ENCODE measurements around the gene IL13.
"Not testable (repeated sequence)": the region's sequence is repeated elsewhere in the genome, so short reads cannot be mapped to it uniquely, and the experiment has no call there.

Gene IL13

DNA sequence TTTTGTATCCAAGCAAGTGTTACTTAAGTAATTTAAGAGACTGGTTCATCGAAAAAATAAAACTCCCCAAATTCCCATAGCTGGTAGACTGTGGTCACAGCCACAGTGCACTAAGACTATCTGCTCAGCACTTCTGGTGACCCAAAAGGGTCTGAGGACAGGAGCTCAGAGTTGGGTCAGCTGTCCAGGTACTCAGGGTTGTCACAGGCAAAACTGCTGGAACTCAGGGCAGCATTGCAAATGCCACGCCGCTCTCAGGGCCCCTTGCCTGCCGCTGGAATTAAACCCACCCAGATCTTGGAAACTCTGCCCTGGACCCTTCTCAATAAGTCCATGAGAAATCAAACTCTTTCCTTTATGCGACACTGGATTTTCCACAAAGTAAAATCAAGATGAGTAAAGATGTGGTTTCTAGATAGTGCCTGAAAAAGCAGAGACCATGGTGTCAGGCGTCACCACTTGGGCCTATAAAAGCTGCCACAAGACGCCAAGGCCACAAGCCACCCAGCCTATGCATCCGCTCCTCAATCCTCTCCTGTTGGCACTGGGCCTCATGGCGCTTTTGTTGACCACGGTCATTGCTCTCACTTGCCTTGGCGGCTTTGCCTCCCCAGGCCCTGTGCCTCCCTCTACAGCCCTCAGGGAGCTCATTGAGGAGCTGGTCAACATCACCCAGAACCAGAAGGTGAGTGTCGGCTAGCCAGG is at the start of gene IL13:
Gene IL13, plus strand, starts transcription at position 498 of the 705 bp plus-strand sequence. Its CDS starts 14 bp downstream, at position 512.
- no peak for DNase-seq (ENCODE audit: low spot score)

DNA sequence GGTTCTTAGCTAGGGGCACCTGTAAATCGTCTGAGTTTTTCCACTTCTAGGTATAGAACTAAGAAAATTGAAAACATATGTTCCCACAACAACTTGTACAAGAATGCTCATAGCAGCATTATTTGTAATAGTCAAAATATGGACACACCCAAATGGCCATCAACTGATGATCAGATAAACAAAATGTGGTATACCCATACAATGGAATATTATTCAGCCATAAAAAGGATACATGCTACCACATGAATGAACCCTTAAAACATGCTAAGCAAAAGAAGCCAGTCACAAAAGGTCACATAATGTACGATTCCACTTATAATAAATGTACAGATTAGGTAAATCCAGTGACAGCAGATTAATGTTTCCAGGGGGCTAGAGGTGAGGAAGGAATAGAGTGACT is 46.0 kb upstream of the IL13 start:
- no peak for DNase-seq (ENCODE audit: low spot score)

DNA sequence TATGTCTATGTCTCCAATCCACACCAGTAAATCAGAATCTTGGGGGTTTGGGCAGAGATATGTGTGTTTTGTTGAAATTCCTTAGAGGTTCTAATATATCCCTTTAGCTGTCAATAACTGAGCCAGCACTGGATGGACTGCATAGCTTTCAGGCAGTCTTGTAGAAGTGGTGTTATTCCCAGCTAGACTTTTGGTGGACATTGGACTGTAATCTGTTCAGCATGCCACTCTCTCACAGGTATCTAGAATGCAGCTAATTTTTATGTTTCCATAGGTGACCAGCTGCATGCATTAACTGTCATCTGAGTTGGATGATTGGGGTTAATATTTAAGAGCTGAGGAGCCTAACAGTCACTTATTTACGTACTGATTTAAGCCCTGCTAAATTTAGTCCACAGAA is 45.1 kb upstream of the IL13 start:
- no peak for DNase-seq (ENCODE audit: low spot score)

DNA sequence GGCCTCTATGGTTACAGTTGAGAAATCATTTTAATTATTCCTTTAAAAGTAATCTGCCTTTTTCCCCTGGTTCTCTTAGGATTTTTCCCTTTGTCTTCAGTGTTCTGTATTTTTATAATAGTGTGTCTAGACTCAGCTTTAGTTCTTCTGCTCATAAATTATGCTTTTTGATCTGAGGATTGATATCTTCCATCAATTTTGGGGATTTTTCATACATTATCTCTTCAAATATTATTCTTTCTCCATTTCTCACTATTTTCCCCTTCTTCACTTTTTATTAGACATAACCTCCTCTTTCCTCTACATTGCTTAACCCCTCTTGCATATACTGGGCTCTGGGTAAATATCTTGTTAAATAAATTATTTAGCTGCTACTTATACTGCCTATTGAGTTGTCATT is 36.3 kb upstream of the IL13 start:
- DNase-seq (ENCODE audit: low spot score), result no peak

DNA sequence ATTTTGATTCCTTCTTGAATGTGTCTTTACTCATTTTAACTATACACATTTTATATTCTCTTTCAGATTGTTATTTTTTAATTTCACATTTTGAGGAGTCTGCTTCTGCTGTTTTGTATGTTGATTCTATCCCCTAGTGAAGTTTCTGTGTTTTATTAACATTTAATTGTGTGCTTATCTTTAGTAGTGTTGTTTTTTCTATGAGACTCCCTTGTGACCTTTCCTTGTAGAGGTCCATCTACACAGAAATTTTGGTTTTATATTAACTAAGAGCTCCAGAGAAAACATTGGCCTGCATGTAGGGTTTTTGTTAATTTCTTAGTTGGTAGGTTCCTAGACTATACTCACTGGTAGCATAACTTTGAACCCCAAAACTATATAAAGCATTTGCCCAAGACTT is 35.4 kb upstream of the IL13 start:
- DNase-seq (ENCODE audit: low spot score), result no peak

DNA sequence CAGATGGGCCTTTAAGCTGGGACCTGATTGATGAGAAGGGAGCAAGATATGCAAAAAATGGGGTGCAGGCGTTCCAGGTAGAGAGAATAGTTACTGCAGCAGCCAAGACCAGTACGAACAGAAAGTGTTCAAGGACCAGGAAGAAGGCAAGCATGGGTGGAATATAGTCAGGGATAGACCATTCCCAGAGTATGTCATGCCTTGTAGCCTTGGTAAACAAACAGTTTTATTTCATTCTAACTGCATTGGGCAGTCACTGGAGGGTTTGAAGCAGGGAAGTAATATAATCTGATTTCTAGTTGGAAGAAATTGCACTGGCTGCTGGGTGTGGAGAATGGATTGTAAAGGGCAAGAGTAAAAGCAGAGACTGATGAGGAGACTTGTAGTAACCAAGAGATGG is 30.5 kb upstream of the IL13 start:
- DNase-seq (ENCODE audit: low spot score), result no peak

DNA sequence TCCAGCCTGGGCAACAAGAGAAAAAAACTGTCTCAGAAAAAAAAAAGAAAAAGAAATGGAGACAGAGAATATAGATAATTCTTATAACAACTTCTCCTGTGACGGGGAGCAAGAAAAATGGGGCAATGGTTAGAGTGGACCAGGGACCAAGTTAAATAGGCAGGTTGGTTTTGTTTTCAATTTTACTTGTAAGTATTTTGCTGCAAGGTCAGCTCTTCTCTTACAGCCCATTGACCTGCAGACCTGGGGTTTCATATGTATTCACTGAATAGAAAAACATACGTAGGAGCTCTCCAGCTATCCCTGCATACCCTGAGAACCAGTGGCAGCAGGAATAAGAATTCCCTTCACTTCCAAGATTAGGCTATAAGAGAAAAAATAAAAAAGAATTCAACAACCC is 29.2 kb upstream of the IL13 start:
- no peak for DNase-seq (ENCODE audit: low spot score)

DNA sequence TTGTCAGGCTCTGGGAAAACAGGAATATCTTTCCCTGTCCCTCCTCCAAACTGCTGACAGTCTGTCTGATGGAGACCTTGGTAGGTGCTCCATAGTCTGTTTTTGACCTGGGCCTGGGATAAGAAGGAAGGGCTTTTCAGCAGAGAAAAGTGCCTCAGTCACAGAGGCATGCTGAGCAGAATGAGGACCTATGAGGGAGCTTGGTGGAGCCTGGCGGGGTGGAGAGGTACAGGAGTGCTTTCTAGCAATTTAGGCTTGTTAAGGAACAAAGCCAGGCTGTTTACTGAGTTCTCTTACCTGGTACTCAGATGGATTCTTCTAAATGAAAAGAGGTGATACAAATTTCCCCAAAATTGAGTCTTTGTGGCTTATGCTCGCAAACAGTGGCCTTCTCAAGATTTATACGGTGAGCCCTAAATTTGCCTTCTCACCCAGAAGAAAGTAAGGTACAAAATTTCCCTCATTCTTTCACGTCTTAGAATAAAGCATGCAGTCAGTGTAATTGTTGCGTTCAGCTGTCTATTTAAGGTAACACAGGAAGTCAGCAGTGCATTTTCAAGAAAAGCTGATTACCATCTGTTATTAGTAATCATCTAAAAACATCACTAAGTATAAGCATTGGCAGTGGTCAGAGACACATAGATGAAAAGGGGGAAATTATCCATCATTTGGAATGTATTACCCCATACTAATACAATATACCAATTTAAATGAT is 28.6 kb upstream of the IL13 start:
- DNase-seq (ENCODE audit: low spot score), result no peak

DNA sequence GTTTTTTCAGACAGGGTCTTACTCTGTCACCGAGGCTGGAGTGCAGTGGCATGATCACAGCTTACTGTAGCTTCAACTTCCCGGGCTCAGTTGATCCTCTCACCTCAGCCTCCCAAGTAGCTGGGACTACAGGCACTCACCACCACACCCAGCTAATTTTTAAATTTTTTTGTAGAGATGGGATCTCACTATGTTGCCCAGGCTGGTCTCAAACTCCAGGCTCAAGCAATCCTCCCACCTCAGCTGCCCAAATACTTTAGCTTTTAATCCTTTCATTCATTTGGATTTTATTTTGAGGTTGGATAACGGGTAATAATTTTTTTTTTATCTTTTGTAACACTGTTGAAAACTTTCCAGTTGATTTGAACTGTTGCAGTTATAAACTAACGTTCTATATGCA is 24.4 kb upstream of the IL13 start:
- DNase-seq (ENCODE audit: low spot score), result not testable (repeated sequence)

DNA sequence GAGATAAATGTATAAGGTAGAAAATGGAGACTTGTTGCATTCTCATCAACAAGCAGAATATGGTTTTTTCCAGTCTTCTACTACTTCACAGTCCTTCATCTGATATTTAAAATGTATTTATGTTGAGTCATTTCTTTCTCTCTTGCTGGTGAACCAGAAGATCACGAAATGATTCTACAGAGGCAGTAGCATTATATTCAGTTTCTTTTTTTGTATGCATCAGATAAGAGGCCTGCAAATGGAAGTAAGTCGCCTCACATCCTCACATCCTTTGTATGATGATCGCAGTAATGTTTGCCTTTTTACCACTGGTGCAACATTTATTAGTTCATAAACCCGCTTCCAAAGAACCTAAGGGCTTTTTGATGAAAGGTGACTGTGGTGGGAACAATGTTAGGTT is 22.1 kb upstream of the IL13 start:
- DNase-seq (ENCODE audit: low spot score), result no peak

DNA sequence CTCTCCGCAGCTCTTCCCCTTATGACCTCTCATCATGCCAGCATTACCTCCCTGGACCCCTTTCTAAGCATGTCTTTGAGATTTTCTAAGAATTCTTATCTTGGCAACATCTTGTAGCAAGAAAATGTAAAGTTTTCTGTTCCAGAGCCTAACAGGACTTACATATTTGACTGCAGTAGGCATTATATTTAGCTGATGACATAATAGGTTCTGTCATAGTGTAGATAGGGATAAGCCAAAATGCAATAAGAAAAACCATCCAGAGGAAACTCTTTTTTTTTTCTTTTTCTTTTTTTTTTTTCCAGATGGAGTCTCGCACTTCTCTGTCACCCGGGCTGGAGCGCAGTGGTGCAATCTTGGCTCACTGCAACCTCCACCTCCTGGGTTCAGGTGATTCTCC is 20.7 kb upstream of the IL13 start:
- no peak for DNase-seq (ENCODE audit: low spot score)

DNA sequence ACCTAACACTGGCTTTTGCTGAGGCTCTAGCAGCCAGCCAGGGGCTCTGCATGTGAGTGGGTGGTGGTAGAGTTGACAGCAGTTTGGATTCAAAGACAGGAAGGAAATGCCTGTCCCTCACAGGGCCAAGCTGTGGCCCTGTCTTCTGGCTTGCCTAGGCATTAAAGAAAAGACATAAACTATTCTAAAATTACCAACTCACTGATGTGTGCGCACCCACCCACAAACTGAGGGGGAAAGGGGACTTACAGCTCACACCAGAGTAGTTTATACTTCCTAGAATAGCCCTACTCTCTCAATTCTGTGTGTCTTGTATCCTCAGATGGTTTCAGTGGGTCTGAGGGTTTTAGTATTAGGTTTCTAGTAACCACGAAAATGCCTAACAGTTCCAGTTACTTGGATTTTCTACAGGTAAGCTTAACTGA is 18.3 kb upstream of the IL13 start:
- DNase-seq (ENCODE audit: low spot score), result no peak

DNA sequence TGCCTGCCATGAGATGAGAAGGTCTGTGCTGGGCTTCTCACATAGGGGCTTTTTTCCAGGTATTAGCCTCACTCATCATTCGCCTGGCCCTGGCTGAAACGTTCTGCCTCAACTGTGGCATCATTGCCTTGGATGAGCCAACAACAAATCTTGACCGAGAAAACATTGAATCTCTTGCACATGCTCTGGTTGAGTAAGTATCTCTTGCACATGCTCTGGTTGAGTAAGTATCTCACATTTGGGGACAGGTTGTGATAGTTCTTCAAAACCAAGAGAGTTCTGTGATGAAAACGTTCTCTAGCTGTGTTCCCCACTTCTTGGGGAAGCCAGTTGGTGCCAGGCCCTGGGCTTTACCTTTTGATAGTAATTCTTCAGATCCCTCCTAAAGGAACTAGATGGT is 17.4 kb upstream of the IL13 start:
- no peak for DNase-seq (ENCODE audit: low spot score)

DNA sequence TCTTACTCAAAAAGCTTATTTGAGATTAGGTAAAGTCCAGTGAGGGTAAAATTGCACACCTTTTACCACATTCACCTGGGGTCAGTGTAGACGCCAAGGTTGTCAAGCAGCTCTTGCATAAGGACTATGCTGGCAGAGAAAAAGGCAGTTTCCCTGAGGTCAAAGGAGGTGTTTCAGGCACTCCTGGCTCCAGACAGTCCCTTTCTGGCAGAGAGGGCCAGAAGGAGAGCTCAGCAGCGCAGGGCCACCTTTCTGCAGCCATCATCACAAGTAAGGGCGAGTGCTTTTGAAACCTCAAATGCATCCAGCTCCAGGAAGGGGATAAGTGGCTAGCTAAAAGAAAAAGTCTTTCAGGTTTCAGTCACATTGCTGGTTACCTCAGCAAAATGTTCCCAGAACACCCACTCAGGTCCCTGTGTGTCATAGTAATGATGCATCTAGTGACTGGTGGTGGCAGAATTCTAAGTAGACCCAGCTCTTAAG is 16.7 kb upstream of the IL13 start:
- peak; percentile 15 for DNase-seq (ENCODE audit: low spot score)

DNA sequence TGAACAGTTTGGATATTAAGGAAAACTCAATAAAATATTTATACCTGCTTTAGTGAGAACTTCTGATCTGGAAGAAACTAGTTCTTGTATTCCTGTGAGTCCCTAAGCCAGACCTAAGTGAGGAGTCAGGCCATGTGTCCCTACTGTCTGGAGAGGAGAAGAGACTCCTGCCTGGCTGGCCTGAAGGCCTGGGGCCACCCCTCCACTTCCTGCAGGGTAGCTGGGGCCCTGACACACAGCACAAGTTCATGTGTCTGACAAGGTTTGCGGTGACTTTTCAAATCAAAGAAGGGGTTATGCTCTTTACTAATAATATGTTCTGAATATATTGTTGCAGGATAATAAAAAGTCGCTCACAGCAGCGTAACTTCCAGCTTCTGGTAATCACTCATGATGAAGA is 16.1 kb upstream of the IL13 start:
- DNase-seq (ENCODE audit: low spot score), result no peak

DNA sequence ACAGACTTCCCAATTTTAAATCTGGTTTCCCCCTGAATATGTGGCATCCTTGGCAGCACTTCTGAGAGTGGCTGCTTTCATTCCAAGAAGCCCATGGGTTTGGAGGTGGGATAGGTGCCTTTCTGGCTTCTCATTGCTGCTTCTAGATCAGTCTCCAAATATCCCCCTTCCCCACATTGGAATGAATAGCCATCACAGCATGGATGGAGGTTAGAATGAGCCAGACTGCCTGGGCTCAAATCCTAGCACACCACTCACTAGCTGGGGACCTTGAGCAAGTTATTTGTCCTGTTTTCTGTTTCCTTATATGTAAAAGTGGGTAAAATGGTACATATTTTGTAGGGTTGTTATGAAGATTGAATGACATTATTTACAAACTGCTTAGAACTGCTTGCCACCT is 13.8 kb upstream of the IL13 start:
- DNase-seq (ENCODE audit: low spot score), result no peak

DNA sequence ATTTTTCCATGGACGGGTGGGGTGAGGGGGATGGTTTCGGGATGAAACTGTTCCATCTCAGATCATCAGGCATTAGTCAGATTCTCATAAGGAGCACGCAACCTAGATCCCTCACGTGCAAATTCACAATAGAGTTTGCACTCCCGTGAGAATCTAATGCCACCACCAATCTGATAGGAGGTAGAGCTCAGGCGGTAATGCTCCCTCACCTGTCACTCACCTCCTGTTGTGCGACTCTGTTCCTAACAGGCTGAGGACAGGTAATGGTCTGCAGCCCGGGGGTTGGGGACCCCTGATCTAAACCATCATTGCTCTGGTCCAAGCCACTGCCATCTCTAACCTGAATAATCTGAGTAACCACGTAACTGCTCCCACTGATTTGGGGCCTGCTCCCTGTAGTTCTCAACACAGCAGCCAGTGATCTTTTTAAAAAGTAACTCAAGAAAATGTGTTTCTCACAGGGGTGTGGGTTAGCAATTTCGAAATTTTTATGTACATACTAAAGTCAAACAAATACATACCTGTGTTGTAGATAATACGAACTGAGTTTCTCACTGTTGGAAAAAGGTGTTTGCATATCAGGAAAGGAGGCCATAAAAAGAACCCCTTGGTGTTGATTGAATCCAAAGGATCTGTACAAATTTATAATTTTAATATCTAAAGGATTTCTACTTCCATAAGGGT is 11.2 kb upstream of the IL13 start:
- no peak for DNase-seq (ENCODE audit: low spot score)

DNA sequence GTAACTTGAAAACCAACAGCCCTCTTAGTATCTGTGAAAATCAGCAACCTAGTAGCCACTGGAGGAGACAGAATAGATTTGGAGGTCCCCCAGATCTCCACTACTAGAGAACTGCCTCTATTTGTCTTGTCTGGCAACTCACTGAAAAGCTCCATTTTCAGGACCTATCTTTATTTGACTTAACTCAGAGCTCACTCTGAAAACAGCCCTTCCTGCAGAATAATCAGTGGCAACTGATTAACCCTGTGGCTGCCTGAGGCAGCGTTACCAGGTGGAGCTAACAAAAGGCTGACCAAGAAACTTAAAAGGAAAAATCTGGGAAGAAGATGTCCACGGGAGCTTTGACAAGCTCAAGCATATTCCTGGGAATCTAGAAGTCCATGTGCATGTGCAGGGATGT is 10.5 kb upstream of the IL13 start:
- DNase-seq (ENCODE audit: low spot score), result no peak

DNA sequence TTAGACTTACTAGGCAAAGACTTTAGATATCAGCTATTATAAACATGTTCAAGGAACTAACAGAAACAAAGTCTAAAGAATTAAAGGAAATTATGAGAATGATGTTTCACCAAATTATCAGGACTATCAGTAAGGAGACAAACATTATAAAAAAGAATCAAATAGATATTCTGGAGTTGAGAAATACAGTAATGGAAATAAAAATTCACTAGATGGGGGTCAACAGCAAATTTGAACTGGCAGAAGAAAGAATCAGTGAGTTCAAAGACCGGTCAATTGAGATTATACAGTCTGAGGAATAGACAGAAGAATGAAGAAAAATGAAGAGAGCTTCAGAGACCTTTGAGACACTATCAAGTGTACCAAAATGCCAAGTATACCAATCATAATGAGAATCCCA is 9.6 kb upstream of the IL13 start:
- DNase-seq (ENCODE audit: low spot score), result no peak

DNA sequence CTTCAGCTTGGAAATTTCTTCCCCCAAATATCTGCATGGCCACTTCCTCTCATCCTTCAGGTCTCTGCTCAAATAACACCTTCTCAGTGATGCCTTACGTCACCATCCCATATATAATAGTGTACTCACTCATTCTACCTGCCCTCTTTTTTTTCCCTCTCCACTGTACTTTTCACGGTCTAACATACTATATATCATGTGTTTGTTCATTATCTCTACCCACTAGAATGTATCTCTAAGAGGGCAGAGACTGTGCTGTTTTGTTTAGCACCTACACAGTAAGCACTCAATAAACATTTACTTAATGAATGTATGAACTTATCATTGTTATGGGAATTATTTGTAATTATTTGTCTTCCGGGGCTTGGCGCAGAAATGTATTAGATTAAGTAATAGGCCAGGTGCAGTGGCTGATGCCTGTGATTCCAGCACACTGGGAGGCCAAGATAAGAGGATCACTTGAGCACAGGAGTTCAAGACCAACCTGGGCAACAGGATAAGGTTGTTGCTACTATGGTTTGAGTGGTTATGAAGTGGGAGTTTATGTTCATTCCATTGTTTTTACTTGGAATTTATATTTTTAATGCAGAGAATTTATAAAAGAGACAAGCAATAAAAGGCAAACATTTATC is 6.0 kb upstream of the IL13 start:
- DNase-seq (ENCODE audit: low spot score), result no peak

DNA sequence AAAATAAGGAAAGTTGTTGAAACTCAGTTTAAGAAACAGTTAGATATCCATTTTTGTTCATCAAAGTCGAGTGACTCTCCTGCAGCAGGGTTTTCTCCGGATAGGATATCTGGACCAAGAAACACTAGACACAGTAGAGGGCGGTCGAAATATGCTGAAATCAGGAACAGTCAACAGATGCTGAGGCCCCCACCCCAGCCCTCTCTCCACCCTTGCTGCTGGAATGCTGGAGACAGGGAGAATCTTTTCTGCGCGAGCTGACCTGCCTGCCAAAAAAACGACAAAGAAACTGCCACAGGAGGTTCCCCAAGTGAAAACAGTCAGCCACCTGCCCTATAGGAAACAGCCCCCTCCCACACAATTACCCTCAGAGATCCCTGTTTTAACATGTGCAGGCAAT is 4.3 kb upstream of the IL13 start:
- no peak for DNase-seq (ENCODE audit: low spot score)
